WERI-Rb-1 (cell line): ENCODE measurements around the gene PIM3.
A peak's percentile ranks its signal among the peaks of the same experiment; 100 is the strongest.

Source experiments
- DNase-seq: peaks from one replicate; pipeline ENCODE4 v3.0.0-alpha.2; 2020
- H3K27ac ChIP-seq: fragments of 250-450 bp; sonication (Bioruptor Pico); 2 replicates; pipeline ENCODE4 v1.5.1; 2020; ENCODE audit warnings: mild to moderate bottlenecking, moderate library complexity
- H3K27me3 ChIP-seq: fragments of 250-450 bp; sonication (Bioruptor Pico); 2 replicates; pipeline ENCODE4 v1.5.1; 2021; ENCODE audit warnings: mild to moderate bottlenecking, low read depth, moderate library complexity; ENCODE audit not compliant: insufficient read depth, severe bottlenecking
- H3K36me3 ChIP-seq: fragments of 250-450 bp; sonication (Bioruptor Pico); 2 replicates; pipeline ENCODE4 v1.5.1; 2020; ENCODE audit warnings: mild to moderate bottlenecking, moderate library complexity
- H3K4me3 ChIP-seq: 2 replicates; pipeline ENCODE4 v1.5.1; 2011; ENCODE audit warnings: low read depth, mild to moderate bottlenecking, control low read depth, low read length
- H3K9me3 ChIP-seq: fragments of 250-450 bp; sonication (Bioruptor Pico); 2 replicates; pipeline ENCODE4 v1.5.1; 2021; ENCODE audit warnings: mild to moderate bottlenecking, moderate library complexity; ENCODE audit not compliant: severe bottlenecking
- TF ChIP-seq, protein P1 (sequence below): IDR thresholded peaks from 2 replicates; pipeline ENCODE4 v1.5.1; 2011; ENCODE audit warnings: low read depth, mild to moderate bottlenecking, control low read depth, inconsistent platforms, low read length

The PIM3 gene

DNA sequence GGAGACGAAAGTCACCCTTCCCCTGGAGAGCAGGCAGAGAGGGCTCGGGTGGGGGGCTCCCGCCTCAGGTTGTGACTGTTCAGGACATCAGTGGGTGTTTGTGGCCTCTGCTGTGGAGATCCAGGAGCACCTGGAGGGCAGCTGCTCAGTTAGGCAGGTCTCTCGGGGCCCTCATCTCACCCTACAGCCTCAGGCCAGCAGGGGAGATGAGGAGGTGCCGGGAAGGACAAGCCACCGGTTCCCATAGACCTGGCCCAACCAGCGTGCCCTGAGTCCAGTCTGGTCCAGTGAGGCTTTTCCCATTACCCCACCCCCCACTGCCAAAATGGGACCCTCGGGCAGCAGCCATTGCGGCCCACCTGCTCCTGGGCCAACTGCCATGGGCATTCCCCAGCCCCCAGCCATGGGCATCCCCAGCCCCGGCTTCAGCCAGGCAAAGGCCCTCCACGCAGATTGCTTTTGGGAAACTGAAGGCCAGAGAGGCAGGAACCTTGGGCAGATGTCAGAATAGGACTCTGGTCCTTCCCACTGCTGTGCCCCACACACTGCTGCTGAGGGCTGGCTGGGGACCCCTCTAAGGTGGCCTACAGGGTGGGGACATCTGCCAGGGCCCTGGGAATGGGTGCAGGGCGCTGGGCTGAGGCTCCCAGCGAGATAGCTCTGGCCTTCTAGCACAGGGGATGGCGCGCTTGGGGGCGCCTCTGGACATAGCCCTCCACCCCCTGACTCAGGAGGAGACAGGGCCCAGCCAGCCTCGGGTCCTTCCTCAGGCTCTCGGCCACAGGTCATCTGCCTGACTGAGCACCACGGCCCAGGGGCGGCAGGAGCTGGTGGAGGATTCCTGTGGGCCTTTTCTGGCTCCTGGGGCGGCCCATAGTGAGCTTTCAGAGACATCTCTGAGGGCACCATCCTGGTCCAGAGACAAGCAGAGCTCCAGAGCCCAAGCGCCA, 4.8 kb downstream of the PIM3 start:
- Histone ChIP-seq H3K9me3 (no peaks in the 10 kb centered on the region), H3K27ac (no peak overlapping the region), H3K27me3 (no peaks in the 10 kb centered on the region), H3K4me3 (no peak overlapping the region), H3K36me3 (peaks cover 32% of the 10 kb centered on the region)
- DNase-seq: peak; percentile 8
- TF ChIP-seq, protein P1, sequence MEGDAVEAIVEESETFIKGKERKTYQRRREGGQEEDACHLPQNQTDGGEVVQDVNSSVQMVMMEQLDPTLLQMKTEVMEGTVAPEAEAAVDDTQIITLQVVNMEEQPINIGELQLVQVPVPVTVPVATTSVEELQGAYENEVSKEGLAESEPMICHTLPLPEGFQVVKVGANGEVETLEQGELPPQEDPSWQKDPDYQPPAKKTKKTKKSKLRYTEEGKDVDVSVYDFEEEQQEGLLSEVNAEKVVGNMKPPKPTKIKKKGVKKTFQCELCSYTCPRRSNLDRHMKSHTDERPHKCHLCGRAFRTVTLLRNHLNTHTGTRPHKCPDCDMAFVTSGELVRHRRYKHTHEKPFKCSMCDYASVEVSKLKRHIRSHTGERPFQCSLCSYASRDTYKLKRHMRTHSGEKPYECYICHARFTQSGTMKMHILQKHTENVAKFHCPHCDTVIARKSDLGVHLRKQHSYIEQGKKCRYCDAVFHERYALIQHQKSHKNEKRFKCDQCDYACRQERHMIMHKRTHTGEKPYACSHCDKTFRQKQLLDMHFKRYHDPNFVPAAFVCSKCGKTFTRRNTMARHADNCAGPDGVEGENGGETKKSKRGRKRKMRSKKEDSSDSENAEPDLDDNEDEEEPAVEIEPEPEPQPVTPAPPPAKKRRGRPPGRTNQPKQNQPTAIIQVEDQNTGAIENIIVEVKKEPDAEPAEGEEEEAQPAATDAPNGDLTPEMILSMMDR: no peak

DNA sequence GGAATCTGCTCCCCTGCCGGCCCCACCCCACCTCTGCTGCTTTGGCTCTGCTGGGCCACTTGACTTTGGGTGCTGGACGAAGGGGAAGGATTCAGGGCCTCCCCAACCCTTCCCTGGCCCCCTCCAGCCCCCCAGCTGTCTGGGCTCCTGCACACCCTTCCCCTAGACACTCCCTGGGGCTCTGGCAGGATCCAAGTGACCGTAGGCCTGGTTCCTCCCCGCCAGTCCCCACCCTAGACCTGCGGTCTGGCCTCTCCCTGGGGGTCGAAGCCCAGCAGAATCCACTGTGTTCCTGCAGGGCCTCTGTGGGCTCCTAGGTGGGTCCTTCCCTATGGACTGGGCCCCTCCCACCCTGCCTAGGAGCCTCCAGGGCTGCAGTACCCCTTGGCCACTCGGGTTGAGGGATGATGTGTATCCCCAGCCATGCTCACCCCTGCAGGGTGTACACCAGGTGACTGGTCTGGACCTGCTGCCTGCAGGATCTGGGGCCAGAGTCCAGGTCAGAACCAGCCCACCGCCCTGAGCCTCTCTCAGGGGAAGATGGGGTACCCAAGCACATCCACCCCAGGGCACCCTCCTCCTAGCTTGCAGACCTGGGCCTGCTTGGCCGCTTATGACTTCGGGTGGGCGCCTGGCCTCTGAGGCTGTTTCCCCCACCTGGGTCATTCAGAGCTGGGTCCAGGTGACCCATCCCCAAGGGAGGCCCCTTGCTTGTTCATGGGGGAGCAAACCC, 5.6 kb downstream of the PIM3 start:
- no peak overlapping the region for H3K4me3 ChIP-seq
- TF ChIP-seq, protein P1: no peak
- H3K36me3 ChIP-seq: peaks cover 32% of the 10 kb centered on the region
- no peak overlapping the region; the same call in 1 of the 2 replicates for H3K27ac ChIP-seq
- no peaks in the 10 kb centered on the region for H3K9me3 ChIP-seq
- no peaks in the 10 kb centered on the region for H3K27me3 ChIP-seq
- DNase-seq: no peak

DNA sequence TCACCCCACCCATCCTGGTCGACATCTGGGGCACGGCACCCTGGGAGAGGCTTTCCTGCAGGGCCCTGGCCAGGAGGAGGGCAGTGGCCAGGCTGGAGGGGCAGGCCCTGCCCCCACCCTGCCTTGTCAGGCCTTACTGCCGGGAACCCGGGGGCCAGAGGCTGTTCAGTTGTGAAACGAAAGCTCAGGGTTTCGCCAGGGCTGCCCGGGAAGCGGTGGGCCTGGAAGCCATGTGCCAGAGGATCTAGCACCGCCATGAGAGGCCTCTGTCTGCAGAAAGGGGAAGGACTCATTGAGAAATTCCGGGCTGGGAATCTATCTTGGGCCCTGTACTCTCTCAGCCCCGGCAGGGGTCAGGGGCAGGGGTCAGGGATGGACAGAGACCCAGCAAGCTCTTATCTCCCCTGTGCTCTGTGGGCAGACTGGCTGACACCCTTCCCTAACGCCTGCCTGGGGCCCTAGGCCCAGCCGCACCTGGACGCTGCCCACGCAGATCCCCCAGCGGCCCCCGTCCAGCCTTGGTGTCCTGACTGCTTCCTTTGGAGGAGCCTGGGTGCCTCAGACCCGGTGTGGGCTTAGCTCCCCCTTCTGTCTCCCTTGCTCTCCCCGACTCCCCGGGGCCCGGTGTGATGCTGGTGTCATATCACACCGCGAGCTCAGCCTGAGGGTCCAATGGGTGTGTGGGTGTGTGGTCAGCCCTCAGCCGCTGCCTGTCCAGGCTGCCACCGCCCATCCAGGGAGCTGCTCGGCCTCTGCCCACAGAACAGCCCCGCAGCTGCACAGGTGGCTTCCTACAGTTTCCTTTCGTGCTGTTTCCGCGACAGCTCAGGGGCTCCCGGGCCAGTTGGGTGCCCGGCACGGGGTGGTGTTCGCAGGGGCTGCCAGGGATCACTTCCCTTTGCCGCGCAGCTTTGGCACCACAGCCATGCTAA, 6.5 kb downstream of the PIM3 start:
- TF ChIP-seq, protein P1: no peak
- Histone ChIP-seq H3K36me3 (peaks cover 25% of the 10 kb centered on the region), H3K4me3 (no peak overlapping the region), H3K27me3 (no peaks in the 10 kb centered on the region), H3K9me3 (no peaks in the 10 kb centered on the region), H3K27ac (peak overlapping the region; percentile 16)
- DNase-seq: peak; percentile 9

DNA sequence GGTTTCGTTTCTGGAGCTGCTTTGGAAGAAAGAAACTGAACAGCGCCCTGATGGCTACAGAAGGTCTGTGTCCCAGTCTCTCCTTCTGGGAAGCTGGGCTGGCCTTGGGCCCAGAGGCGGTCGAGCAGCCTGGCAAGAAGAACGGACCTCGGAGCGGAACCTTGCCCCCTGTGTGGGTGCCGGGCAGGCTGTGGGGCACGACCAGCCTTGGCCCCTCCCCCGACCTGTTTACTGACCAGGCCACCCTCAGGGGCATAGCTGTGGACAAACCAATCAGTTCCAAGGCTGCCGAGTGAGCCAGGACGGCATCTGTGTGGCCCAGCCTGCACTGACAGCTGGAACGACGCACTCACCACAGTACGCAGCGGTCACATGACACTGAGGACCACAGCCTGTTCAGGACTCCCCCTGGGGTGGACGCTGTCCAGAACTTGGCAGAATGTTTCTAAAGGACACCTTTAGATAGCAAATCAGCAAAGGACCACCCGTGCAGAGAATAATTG, 7.2 kb downstream of the PIM3 start:
- no peaks in the 10 kb centered on the region for H3K9me3 ChIP-seq
- TF ChIP-seq, protein P1: no peak
- no peak overlapping the region for H3K27ac ChIP-seq
- H3K27me3 ChIP-seq: no peaks in the 10 kb centered on the region
- peaks cover 20% of the 10 kb centered on the region for H3K36me3 ChIP-seq
- peak; percentile 9 for DNase-seq
- no peak overlapping the region for H3K4me3 ChIP-seq

DNA sequence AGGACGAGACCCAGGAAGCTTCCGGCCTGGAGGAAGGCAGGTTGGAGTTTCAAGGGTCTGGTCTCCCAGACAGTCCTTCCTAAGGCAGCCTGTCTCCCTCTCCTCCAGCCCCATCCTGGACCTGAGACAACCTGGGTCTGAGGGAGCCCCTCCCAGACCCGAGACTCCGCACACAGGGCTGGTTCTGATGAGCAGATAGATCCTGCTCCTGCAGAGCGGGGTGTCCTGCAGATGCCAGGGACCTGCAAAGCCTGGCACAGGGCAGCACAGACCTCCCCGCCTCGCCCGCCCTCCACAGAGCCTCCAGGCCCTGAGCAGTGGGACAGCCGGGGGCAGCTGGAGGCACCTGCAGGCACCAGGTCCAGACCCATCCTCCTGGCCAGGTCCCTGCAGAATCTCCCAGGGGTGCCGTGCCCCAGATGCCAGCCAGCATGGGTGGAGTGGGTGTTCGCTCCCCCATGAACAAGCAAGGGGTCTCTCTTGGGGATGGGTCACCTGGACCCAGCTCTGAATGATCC, 7.8 kb downstream of the PIM3 start:
- Histone ChIP-seq H3K4me3 (no peak overlapping the region), H3K27me3 (no peaks in the 10 kb centered on the region), H3K9me3 (no peaks in the 10 kb centered on the region), H3K27ac (no peak overlapping the region), H3K36me3 (peaks cover 14% of the 10 kb centered on the region)
- TF ChIP-seq, protein P1: no peak
- DNase-seq: no peak
